Neural crest cell (in vitro differentiated cells): ENCODE results near the gene ARCN1. TPM values are rescaled to one million over a fixed set of nuclear protein-coding genes. Genes with fewer than 3 reads are reported as not detected.

Source experiments
- DNase-seq: peaks from one replicate; pipeline ENCODE4 v3.0.0; 2021; ENCODE audit warnings: low read depth, mixed read lengths, low spot score
- H3K27ac Mint-ChIP-seq: one replicate; pipeline ENCODE4 v1.8.0; 2021; ENCODE audit warnings: mild to moderate bottlenecking, mixed read lengths; ENCODE audit not compliant: unreplicated experiment
- H3K27me3 Mint-ChIP-seq: 2 replicates; pipeline ENCODE4 v1.8.0; 2021; ENCODE audit warnings: low read depth, mild to moderate bottlenecking, mixed read lengths
- H3K36me3 Mint-ChIP-seq: 2 replicates; pipeline ENCODE4 v1.8.0; 2021; ENCODE audit warnings: low read depth, mild to moderate bottlenecking, mixed read lengths
- H3K4me1 Mint-ChIP-seq: 2 replicates; pipeline ENCODE4 v1.8.0; 2021; ENCODE audit warnings: mixed read lengths
- H3K4me3 Mint-ChIP-seq: one replicate; pipeline ENCODE4 v1.8.0; 2021; ENCODE audit warnings: mild to moderate bottlenecking, mixed read lengths
- H3K9me3 Mint-ChIP-seq: 2 replicates; pipeline ENCODE4 v1.8.0; 2021; ENCODE audit warnings: mixed read lengths
- total RNA-seq: library from RNA; stranded (reverse); gene quantifications from 2 replicates; pipeline ENCODE4 v1.2.1, GENCODE V29; 2021
- TF ChIP-seq, protein P1 (sequence below): fragments of 200-600 bp; sonication (generic); conservative IDR thresholded peaks from 2 replicates; pipeline ENCODE4 v1.5.0; 2021; ENCODE audit warnings: antibody characterized with exemption, mild to moderate bottlenecking

Gene ARCN1
- total RNA-seq, 1 donor from 2014 or later, result 122 TPM

DNA sequence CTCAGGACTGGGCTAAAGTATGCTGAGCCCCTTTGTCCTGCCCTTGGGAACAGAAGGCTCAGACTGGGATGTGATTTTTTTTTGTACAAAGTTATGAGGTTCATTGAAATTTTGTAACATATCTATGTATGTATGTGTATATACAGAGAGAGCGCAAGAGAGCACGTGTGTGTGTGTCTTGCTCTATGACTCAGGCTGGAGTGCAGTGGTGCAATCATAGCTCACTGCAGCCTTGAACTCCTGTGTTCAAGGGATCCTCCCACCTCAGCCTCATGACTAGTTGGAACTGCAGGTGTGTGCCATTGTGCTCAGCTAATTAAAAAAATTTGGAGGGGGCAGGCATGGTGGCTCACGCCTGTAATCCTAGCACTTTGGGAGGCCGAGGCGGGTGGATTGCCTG lies 35.5 kb upstream of the ARCN1 start:
- Mint-ChIP-seq H3K4me1 (peaks cover 8% of the 10 kb centered on the region), H3K4me3 (no peak overlapping the region), H3K9me3 (no peaks in the 10 kb centered on the region), H3K27ac (no peak overlapping the region), H3K27me3 (no peaks in the 10 kb centered on the region), H3K36me3 (peaks cover 5% of the 10 kb centered on the region)
- TF ChIP-seq, protein P1, sequence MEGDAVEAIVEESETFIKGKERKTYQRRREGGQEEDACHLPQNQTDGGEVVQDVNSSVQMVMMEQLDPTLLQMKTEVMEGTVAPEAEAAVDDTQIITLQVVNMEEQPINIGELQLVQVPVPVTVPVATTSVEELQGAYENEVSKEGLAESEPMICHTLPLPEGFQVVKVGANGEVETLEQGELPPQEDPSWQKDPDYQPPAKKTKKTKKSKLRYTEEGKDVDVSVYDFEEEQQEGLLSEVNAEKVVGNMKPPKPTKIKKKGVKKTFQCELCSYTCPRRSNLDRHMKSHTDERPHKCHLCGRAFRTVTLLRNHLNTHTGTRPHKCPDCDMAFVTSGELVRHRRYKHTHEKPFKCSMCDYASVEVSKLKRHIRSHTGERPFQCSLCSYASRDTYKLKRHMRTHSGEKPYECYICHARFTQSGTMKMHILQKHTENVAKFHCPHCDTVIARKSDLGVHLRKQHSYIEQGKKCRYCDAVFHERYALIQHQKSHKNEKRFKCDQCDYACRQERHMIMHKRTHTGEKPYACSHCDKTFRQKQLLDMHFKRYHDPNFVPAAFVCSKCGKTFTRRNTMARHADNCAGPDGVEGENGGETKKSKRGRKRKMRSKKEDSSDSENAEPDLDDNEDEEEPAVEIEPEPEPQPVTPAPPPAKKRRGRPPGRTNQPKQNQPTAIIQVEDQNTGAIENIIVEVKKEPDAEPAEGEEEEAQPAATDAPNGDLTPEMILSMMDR, result no peak
- DNase-seq, result no peak

DNA sequence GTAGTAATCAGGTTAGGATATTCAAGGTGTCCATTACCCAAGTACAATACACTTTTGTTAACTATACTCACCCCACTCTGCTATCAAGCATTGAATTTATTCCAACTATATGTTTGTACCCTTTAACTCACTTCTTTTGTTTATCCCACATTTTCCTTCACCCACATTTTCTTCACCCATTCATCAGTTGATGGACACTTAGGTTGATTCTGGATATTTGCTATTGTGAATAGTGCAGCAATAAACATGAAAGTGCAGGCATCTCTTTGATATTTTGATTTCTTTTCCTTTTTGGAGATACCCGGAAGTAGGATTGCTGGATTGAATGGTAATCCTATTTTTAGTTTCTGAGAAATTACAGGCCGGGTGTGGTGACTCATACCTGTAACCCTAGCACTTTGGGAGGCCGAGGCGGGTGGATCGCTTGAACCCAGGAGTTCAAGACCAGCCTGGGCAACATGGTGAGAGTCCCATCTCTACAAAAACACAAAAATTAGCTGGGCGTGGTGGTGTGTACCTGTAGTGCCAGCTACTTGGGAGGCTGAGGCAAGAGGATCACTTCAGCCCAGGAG lies 34.7 kb upstream of the ARCN1 start:
- no peak overlapping the region for H3K27ac Mint-ChIP-seq
- H3K4me1 Mint-ChIP-seq, result peaks cover 6% of the 10 kb centered on the region
- H3K27me3 Mint-ChIP-seq, result no peaks in the 10 kb centered on the region
- TF ChIP-seq, protein P1, result no peak
- no peak overlapping the region for H3K4me3 Mint-ChIP-seq
- DNase-seq, result no peak
- H3K9me3 Mint-ChIP-seq, result no peaks in the 10 kb centered on the region
- peaks cover 5% of the 10 kb centered on the region for H3K36me3 Mint-ChIP-seq

DNA sequence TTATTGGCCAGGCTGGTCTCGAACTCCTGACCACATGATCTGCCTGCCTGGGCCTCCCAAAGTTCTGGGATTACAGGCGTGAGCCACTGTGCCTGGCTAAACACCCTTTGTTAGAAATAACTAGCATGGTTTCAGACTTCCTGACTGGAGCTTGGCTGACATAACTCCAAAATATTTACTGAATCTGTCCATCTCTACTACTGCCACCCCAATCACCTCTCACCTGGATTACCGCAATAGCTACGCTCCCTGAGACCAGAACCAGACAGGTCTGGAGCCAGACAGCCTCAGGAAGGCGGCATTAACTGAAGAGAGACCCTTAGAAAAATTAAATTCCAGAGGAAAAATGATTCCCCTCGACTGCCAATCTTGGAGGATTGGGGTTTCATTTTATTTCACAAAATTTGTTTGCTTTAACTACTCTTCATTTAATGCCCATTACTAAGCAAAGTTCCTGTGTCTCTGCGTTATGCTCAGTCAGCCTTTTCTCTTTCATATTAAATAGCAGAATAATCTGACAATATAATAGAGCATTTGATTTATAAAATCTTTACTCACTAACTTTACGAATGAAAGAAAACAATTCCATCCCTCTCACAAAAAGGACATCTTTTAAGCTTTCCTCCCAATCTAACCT lies 28.1 kb upstream of the ARCN1 start:
- Mint-ChIP-seq H3K27me3 (no peaks in the 10 kb centered on the region), H3K9me3 (no peaks in the 10 kb centered on the region), H3K36me3 (peaks cover 5% of the 10 kb centered on the region), H3K4me1 (no peaks in the 10 kb centered on the region), H3K27ac (no peak overlapping the region), H3K4me3 (no peak overlapping the region)
- no peak for DNase-seq
- TF ChIP-seq, protein P1, result no peak

DNA sequence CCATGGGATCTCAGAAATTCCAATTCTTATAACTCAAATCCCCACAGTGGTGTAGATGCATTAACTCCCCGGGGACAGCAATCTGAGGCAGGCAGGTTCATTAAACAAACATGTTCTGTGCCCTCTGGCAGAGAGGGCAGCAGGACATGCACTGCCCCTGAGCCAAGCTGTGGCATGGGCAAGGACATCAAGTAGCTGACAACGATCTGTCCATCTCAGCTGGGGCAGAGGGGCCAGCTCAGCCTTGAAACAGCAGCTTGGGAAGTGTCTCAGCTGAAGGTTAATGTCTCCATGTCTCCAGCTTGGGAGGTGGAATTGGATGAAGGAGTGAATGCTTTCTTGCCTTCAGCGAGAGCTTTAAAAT lies 27.6 kb upstream of the ARCN1 start:
- Mint-ChIP-seq H3K27ac (no peak overlapping the region), H3K4me3 (no peak overlapping the region), H3K4me1 (no peaks in the 10 kb centered on the region), H3K27me3 (no peaks in the 10 kb centered on the region), H3K36me3 (peaks cover 5% of the 10 kb centered on the region), H3K9me3 (no peaks in the 10 kb centered on the region)
- TF ChIP-seq, protein P1, result no peak
- no peak for DNase-seq

DNA sequence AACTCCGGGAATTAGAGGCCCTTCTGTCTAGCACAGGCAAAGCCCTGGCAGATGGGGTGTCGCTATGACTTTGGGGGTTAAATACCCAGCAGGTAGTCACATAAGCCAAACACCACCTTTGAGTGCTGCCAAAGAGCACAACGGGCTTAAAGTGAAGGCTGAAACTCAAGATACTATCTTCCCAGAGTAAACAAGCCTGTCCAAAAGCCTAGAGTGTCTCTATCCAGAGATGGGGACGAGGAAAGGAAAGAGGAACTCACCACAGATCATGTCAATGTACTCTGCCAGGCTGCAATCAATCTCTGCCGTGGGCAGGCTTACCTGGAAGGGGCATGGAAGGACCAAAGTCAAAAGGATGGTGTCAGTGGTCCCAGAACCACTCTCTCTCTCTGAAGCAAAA lies 26.7 kb upstream of the ARCN1 start:
- Mint-ChIP-seq H3K27ac (no peak overlapping the region), H3K36me3 (peaks cover 4% of the 10 kb centered on the region), H3K9me3 (no peaks in the 10 kb centered on the region), H3K4me3 (no peak overlapping the region), H3K4me1 (no peaks in the 10 kb centered on the region), H3K27me3 (no peaks in the 10 kb centered on the region)
- no peak for DNase-seq
- TF ChIP-seq, protein P1, result no peak
